MM.1S (cell line): ENCODE data around the gene AGBL1.
A peak's percentile ranks its signal among the peaks of the same experiment; 100 is the strongest.

Experiments
- DNase-seq: peaks from one replicate; pipeline ENCODE4 v3.0.0-alpha.2; 2015
- H2AFZ ChIP-seq: fragments of 300-600 bp; sonication (generic); 2 replicates; pipeline ENCODE4 v1.6.0; 2016; ENCODE audit warnings: antibody characterized with exemption, low read length
- H3F3A ChIP-seq: fragments of 300-600 bp; sonication (generic); 2 replicates; pipeline ENCODE4 v1.6.1; 2016; ENCODE audit warnings: mild to moderate bottlenecking, antibody characterized with exemption, low read length, moderate library complexity, mixed read lengths; ENCODE audit not compliant: insufficient read depth
- H3K27ac ChIP-seq: fragments of 300-600 bp; sonication (generic); 2 replicates; pipeline ENCODE4 v1.5.1; 2016; ENCODE audit warnings: mild to moderate bottlenecking, low read length
- H3K27me3 ChIP-seq: fragments of 300-600 bp; sonication (generic); replicated peaks from 2 replicates; pipeline ENCODE4 v1.6.0; 2016; ENCODE audit warnings: low read length; ENCODE audit not compliant: insufficient read depth
- H3K36me3 ChIP-seq: fragments of 300-600 bp; sonication (generic); replicated peaks from 2 replicates; pipeline ENCODE4 v1.6.1; 2016; ENCODE audit warnings: mild to moderate bottlenecking, low read length, mixed read lengths; ENCODE audit not compliant: insufficient read depth
- H3K4me1 ChIP-seq: fragments of 300-600 bp; sonication (generic); 2 replicates; pipeline ENCODE4 v1.6.1; 2016; ENCODE audit warnings: low read length, mixed read lengths
- H3K4me2 ChIP-seq: fragments of 300-600 bp; sonication (generic); 2 replicates; pipeline ENCODE4 v1.6.0; 2016; ENCODE audit warnings: low read depth, low read length
- H3K4me3 ChIP-seq: fragments of 300-600 bp; sonication (generic); 2 replicates; pipeline ENCODE4 v1.5.1; 2016; ENCODE audit warnings: low read length, mixed read lengths
- H3K79me2 ChIP-seq: fragments of 300-600 bp; sonication (generic); 2 replicates; pipeline ENCODE4 v1.6.1; 2016; ENCODE audit warnings: mixed run types, low read length, mixed read lengths
- H3K9ac ChIP-seq: fragments of 300-600 bp; sonication (generic); 2 replicates; pipeline ENCODE4 v1.6.1; 2016; ENCODE audit warnings: low read length, mixed read lengths
- H3K9me2 ChIP-seq: fragments of 300-600 bp; sonication (generic); replicated peaks from 2 replicates; pipeline ENCODE4 v1.6.1; 2016; ENCODE audit warnings: mild to moderate bottlenecking, low read length, mixed read lengths; ENCODE audit not compliant: insufficient read depth
- H3K9me3 ChIP-seq: fragments of 300-600 bp; sonication (generic); replicated peaks from 2 replicates; pipeline ENCODE4 v1.6.1; 2016; ENCODE audit warnings: mild to moderate bottlenecking, low read length, mixed read lengths; ENCODE audit not compliant: insufficient read depth
- H4K20me1 ChIP-seq: fragments of 300-600 bp; sonication (generic); 2 replicates; pipeline ENCODE4 v1.6.1; 2016; ENCODE audit warnings: mild to moderate bottlenecking, low read length, moderate library complexity, mixed read lengths; ENCODE audit not compliant: insufficient read depth
- CTCF ChIP-seq: fragments of 300-600 bp; sonication (generic); IDR thresholded peaks from 2 replicates; pipeline ENCODE4 v1.5.1; 2016; ENCODE audit warnings: antibody characterized with exemption, low read length, mixed read lengths
- EZH2 ChIP-seq: fragments of 300-600 bp; sonication (generic); optimal IDR thresholded peaks from 2 replicates; pipeline ENCODE3; 2017; ENCODE audit warnings: low read depth, mild to moderate bottlenecking, antibody characterized with exemption, low read length, mixed read lengths
- EZH2phosphoT487 ChIP-seq: fragments of 300-600 bp; sonication (generic); IDR thresholded peaks from 2 replicates; pipeline ENCODE4 v1.6.1; 2018; ENCODE audit warnings: antibody characterized with exemption, low read length

AGBL1 gene

GRCh38 chr15:86919581-86919980 lies 839.9 kb downstream of the AGBL1 start:
- DNase-seq: peak; percentile 57
- Histone ChIP-seq H3K4me3 (peak overlapping the region; percentile 13; the same call in 1 of the 2 replicates), H3K27ac (peak overlapping the region; percentile 46; the same call in 1 of the 2 replicates), H3K9me3 (no peaks in the 10 kb centered on the region), H3K36me3 (no peaks in the 10 kb centered on the region), H3K4me1 (peaks cover 4% of the 10 kb centered on the region; the same call in 1 of the 2 replicates), H4K20me1 (no peaks in the 10 kb centered on the region), H3K9ac (no peak overlapping the region), H3K27me3 (no peaks in the 10 kb centered on the region), H2AFZ (peak overlapping the region; percentile 21; the same call in 1 of the 2 replicates), H3F3A (no peaks in the 10 kb centered on the region), H3K9me2 (no peaks in the 10 kb centered on the region), H3K79me2 (no peaks in the 10 kb centered on the region), H3K4me2 (peak overlapping the region; percentile 51)
- TF ChIP-seq CTCF (no peak), EZH2phosphoT487 (no peak), EZH2 (no peak)

GRCh38 chr15:86929461-86929860 lies 849.8 kb downstream of the AGBL1 start:
- Histone ChIP-seq H3K4me3 (no peak overlapping the region), H4K20me1 (no peaks in the 10 kb centered on the region), H3K36me3 (no peaks in the 10 kb centered on the region), H3K27me3 (no peaks in the 10 kb centered on the region), H2AFZ (no peak overlapping the region), H3K27ac (no peak overlapping the region), H3K9ac (no peak overlapping the region), H3F3A (no peaks in the 10 kb centered on the region), H3K9me3 (no peaks in the 10 kb centered on the region), H3K79me2 (no peaks in the 10 kb centered on the region), H3K4me2 (no peak overlapping the region), H3K4me1 (no peaks in the 10 kb centered on the region), H3K9me2 (no peaks in the 10 kb centered on the region)
- TF ChIP-seq EZH2phosphoT487 (no peak), CTCF (no peak), EZH2 (no peak)
- no peak for DNase-seq

- no peak overlapping the region for H3K9ac ChIP-seq
- no peak overlapping the region for H3K27ac ChIP-seq
- H3F3A ChIP-seq: no peaks in the 10 kb centered on the region
- no peak overlapping the region for H3K4me3 ChIP-seq
- no peaks in the 10 kb centered on the region for H3K79me2 ChIP-seq
- H3K27me3 ChIP-seq: no peaks in the 10 kb centered on the region
- H3K4me2 ChIP-seq: no peak overlapping the region
- H4K20me1 ChIP-seq: no peaks in the 10 kb centered on the region
- H2AFZ ChIP-seq: no peak overlapping the region
- TF ChIP-seq CTCF (no peak), EZH2phosphoT487 (no peak), EZH2 (no peak)
- no peaks in the 10 kb centered on the region for H3K9me2 ChIP-seq
- H3K36me3 ChIP-seq: no peaks in the 10 kb centered on the region
- H3K4me1 ChIP-seq: no peaks in the 10 kb centered on the region
- DNase-seq: no peak
- no peaks in the 10 kb centered on the region for H3K9me3 ChIP-seq
These were observed 852.8 kb downstream of the AGBL1 start for GRCh38 chr15:86932456-86932855.
